ENCODE results near the gene SLC1A4. TPM values are rescaled to one million over a fixed set of nuclear protein-coding genes. Genes with fewer than 3 reads are reported as not detected.

The SLC1A4 gene
- polyA plus RNA-seq, 1 of the 3 experiments (the other 2 are of a cell fraction): 4.4 TPM

DNA sequence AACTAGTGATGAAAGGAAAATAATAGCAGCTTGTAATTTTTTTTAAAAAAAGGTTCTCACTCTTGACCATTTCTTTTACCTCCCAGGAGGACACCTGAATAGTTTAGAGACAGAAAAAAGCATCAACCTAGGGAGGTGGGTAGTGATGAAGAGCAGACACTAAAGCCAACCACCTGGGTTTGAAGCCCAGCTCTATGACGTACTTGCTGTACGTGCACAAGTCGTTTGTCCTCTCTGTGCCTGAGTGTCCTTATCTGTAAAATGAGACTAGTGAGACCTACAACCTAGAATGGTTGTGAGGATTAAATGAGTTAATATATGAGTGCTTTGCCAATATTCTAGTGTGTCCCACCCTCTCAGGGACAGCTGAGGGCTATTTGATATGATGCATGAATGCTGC lies 5.8 kb downstream of the SLC1A4 start:
- no peaks in the 10 kb centered on the region for H3K9me3 ChIP-seq
- H3K4me2 ChIP-seq: no peak overlapping the region
- TF ChIP-seq GABPA (IDR thresholded peaks at IDR 0.05; ENCODE audit: low read depth) (no peak), USF2 (IDR thresholded peaks at IDR 0.05; ENCODE audit: borderline replicate concordance, low read depth, low read length) (no peak), SIN3A (IDR thresholded peaks at IDR 0.05; ENCODE audit: borderline replicate concordance, low read depth, low read length) (no peak), POLR2AphosphoS5 (IDR thresholded peaks at IDR 0.05; ENCODE audit: low read depth, low read length) (no peak), YY1 (IDR thresholded peaks at IDR 0.05; ENCODE audit: low read depth) (no peak), EZH2phosphoT487 (IDR thresholded peaks at IDR 0.05; ENCODE audit: borderline replicate concordance, low read depth) (no peak), ELF1 (IDR thresholded peaks at IDR 0.05) (no peak), JUND (IDR thresholded peaks at IDR 0.05) (no peak), CHD2 (IDR thresholded peaks at IDR 0.05; ENCODE audit: low read length, partially characterized antibody) (no peak)
- TF ChIP-seq, protein P1, sequence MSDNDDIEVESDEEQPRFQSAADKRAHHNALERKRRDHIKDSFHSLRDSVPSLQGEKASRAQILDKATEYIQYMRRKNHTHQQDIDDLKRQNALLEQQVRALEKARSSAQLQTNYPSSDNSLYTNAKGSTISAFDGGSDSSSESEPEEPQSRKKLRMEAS (IDR thresholded peaks at IDR 0.05; ENCODE audit: low read depth): no peak
- WGBS (ENCODE audit: low lambda C conversion rate): 94% methylated on average over 3 of the region's 3 CpGs
- no peaks in the 10 kb centered on the region for H3K36me3 ChIP-seq (replicated peaks in 1 of 2; ENCODE audit: control insufficient read depth in 1 of 2, insufficient read depth in 2 of 2, low read length in 1 of 2)
- ChIA-PET POLR2A (no interaction called here), CTCF (interaction anchor here (0.5 to 1.9 kb wide), 3 partner anchors 28 to 45 kb away, joined by 3 to 6 read pairs (median 3); no protein-coding TSS in a partner anchor)
- peaks cover 13% of the 10 kb centered on the region for H3F3A ChIP-seq (replicated peaks; ENCODE audit: insufficient read depth)
- H4K20me1 ChIP-seq (ENCODE audit: insufficient read depth): peaks cover 6% of the 10 kb centered on the region; the same call in 1 of the 2 replicates
- no peak for DNase-seq
- no peak overlapping the region for H3K9ac ChIP-seq
- no peak overlapping the region for H3K4me3 ChIP-seq (ENCODE audit: low read depth in 2 of 2, low read length in 1 of 2)
- peaks cover 17 to 22% of the 10 kb centered on the region in 2 experiments; a peak in 3 of 4 replicates for H3K4me1 ChIP-seq (ENCODE audit: control insufficient read depth in 1 of 2, insufficient read depth in 2 of 2, low read depth in 1 of 2, low read length in 1 of 2)
- H2AFZ ChIP-seq (ENCODE audit: low read depth): no peak overlapping the region
- no peaks in the 10 kb centered on the region for H3K9me2 ChIP-seq
- no peaks in the 10 kb centered on the region for H3K27me3 ChIP-seq (ENCODE audit: insufficient read depth)
- H3K79me2 ChIP-seq (ENCODE audit: insufficient read depth): no peaks in the 10 kb centered on the region; the same call in 1 of the 2 replicates
- H3K27ac ChIP-seq (ENCODE audit: low read depth in 2 of 2, low read length in 1 of 2): no peak overlapping the region

DNA sequence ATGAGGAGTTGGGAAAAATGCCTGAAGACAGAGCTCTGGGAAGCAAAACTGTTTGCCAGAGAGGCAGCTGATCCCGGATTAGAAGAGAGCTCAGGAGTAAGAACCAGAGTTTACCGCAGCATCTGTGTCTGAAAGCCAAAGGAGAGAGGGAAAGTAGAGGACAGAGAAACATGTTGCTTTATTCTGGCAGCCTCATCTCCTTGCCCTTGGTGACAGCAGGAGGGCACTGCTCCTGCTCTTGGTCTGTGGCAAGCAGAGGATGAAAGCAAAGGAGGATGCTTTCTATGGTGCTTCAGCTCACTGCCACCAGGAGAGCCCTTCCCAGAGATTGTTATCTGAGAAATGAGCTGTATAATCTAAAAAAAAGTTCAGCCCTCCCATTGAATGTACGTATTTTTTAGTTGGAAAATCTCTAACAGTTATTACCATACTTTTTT lies 7.7 kb downstream of the SLC1A4 start:
- Histone ChIP-seq H3K36me3 (replicated peaks in 1 of 2; ENCODE audit: control insufficient read depth in 1 of 2, insufficient read depth in 2 of 2, low read length in 1 of 2) (no peaks in the 10 kb centered on the region), H3K4me2 (no peak overlapping the region), H3K9me2 (no peaks in the 10 kb centered on the region), H3F3A (replicated peaks; ENCODE audit: insufficient read depth) (peaks cover 8% of the 10 kb centered on the region), H3K79me2 (ENCODE audit: insufficient read depth) (no peaks in the 10 kb centered on the region; the same call in 1 of the 2 replicates), H3K9me3 (no peaks in the 10 kb centered on the region), H3K27ac (ENCODE audit: low read depth in 2 of 2, low read length in 1 of 2) (no peak overlapping the region), H4K20me1 (ENCODE audit: insufficient read depth) (no peaks in the 10 kb centered on the region), H2AFZ (ENCODE audit: low read depth) (no peak overlapping the region), H3K27me3 (ENCODE audit: insufficient read depth) (no peaks in the 10 kb centered on the region), H3K4me1 (ENCODE audit: control insufficient read depth in 1 of 2, insufficient read depth in 2 of 2, low read depth in 1 of 2, low read length in 1 of 2) (peaks cover 13 to 22% of the 10 kb centered on the region in 2 experiments; a peak in 2 of 4 replicates), H3K9ac (no peak overlapping the region), H3K4me3 (ENCODE audit: low read depth in 2 of 2, low read length in 1 of 2) (no peak overlapping the region)
- WGBS (ENCODE audit: low lambda C conversion rate): 94% methylated on average over 3 of the region's 3 CpGs
- DNase-seq: peak; percentile 48
- ChIA-PET POLR2A (interaction anchor here (0.6 to 1.3 kb wide), 2 partner anchors 8 to 13 kb away, joined by 3 read pairs; no protein-coding TSS in a partner anchor), CTCF (interaction anchor here (0.9 to 1.9 kb wide), 6 partner anchors 9 to 44 kb away, joined by 3 to 6 read pairs (median 4); no protein-coding TSS in a partner anchor)
- TF ChIP-seq, protein P2, sequence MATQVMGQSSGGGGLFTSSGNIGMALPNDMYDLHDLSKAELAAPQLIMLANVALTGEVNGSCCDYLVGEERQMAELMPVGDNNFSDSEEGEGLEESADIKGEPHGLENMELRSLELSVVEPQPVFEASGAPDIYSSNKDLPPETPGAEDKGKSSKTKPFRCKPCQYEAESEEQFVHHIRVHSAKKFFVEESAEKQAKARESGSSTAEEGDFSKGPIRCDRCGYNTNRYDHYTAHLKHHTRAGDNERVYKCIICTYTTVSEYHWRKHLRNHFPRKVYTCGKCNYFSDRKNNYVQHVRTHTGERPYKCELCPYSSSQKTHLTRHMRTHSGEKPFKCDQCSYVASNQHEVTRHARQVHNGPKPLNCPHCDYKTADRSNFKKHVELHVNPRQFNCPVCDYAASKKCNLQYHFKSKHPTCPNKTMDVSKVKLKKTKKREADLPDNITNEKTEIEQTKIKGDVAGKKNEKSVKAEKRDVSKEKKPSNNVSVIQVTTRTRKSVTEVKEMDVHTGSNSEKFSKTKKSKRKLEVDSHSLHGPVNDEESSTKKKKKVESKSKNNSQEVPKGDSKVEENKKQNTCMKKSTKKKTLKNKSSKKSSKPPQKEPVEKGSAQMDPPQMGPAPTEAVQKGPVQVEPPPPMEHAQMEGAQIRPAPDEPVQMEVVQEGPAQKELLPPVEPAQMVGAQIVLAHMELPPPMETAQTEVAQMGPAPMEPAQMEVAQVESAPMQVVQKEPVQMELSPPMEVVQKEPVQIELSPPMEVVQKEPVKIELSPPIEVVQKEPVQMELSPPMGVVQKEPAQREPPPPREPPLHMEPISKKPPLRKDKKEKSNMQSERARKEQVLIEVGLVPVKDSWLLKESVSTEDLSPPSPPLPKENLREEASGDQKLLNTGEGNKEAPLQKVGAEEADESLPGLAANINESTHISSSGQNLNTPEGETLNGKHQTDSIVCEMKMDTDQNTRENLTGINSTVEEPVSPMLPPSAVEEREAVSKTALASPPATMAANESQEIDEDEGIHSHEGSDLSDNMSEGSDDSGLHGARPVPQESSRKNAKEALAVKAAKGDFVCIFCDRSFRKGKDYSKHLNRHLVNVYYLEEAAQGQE (IDR thresholded peaks at IDR 0.05; ENCODE audit: low read depth, low read length): no peak
- TF ChIP-seq USF2 (IDR thresholded peaks at IDR 0.05; ENCODE audit: borderline replicate concordance, low read depth, low read length) (no peak), SIN3A (IDR thresholded peaks at IDR 0.05; ENCODE audit: borderline replicate concordance, low read depth, low read length) (no peak), YY1 (IDR thresholded peaks at IDR 0.05; ENCODE audit: low read depth) (no peak), NFIC (IDR thresholded peaks at IDR 0.05; ENCODE audit: borderline replicate concordance) (no peak), GATA2 (CRISPR knock-in tag; IDR thresholded peaks at IDR 0.05) (peak; percentile 52), RFX5 (IDR thresholded peaks at IDR 0.05; ENCODE audit: low read length) (no peak), RXRA (IDR thresholded peaks at IDR 0.05; ENCODE audit: borderline replicate concordance, low read depth) (no peak), FOXJ3 (CRISPR knock-in tag; IDR thresholded peaks at IDR 0.05) (no peak), IRF3 (IDR thresholded peaks at IDR 0.05; ENCODE audit: low read depth, low read length) (no peak)
- TF ChIP-seq, protein P3, sequence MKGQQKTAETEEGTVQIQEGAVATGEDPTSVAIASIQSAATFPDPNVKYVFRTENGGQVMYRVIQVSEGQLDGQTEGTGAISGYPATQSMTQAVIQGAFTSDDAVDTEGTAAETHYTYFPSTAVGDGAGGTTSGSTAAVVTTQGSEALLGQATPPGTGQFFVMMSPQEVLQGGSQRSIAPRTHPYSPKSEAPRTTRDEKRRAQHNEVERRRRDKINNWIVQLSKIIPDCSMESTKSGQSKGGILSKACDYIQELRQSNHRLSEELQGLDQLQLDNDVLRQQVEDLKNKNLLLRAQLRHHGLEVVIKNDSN (IDR thresholded peaks at IDR 0.05; ENCODE audit: borderline replicate concordance, low read depth): no peak

Measured in SK-N-SH (cell line).